Activated effector memory CD4-positive, alpha-beta T cell treated with Interleukin-2 at 50 U/mL for 16 hours (primary cell): ENCODE data around the gene SPEF2.
"Not testable (repeated sequence)": the region's sequence is repeated elsewhere in the genome, so short reads cannot be mapped to it uniquely, and the experiment has no call there.

Experiments
- DNase-seq: peaks from one replicate; pipeline ENCODE4 v3.0.0-alpha.2; 2020

SPEF2 gene

DNA sequence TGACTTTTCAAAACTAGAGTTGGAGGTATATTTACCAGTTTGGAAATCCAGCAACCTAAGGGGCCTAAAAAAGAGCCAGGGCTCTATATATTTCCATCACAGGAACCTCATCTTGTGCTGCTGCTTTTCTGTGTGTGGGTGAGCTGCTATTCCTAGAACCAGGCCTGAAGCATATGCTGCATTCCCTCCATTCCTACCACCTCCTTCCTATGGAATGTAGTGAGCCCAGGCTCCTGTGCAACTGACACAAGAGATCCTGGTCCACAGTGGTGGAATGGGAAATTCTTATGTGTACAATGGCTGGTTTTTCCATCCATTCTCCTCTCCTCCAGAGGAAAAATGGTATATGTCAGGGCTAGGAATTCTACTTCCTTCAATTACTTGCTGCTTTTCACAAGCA lies 39.1 kb downstream of the SPEF2 start:
- DNase-seq, result no peak

GRCh38 chr5:35657877-35658276 lies 40.2 kb downstream of the SPEF2 start:
- DNase-seq, result no peak

GRCh38 chr5:35659556-35659955 lies 41.9 kb downstream of the SPEF2 start:
- DNase-seq, result no peak

- no peak for DNase-seq
Measured at GRCh38 chr5:35660451-35660850, 42.8 kb downstream of the SPEF2 start.

GRCh38 chr5:35664584-35664983 lies 46.9 kb downstream of the SPEF2 start:
- DNase-seq, result no peak

DNA sequence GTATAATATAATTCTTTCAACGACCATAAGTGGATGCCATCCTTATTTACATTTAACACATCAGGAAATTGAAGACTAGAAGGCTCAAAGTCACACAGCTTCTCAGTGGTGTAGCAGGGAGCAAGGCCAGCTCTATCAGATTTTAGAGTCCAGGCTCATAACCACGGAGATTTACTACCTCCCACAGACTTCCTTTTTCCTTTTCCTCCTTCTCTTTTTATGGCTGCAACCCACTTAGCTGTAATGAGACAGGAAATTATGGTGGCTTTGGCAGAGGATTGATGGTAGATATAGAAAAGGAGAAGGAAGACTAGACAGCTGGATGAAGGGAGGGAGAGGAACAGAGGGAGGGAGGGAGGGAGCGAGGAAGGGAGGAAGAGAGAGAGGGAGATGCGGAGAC lies 47.4 kb downstream of the SPEF2 start:
- DNase-seq, result no peak

- DNase-seq, result no peak
Measured at GRCh38 chr5:35668319-35668718, 50.7 kb downstream of the SPEF2 start.

DNA sequence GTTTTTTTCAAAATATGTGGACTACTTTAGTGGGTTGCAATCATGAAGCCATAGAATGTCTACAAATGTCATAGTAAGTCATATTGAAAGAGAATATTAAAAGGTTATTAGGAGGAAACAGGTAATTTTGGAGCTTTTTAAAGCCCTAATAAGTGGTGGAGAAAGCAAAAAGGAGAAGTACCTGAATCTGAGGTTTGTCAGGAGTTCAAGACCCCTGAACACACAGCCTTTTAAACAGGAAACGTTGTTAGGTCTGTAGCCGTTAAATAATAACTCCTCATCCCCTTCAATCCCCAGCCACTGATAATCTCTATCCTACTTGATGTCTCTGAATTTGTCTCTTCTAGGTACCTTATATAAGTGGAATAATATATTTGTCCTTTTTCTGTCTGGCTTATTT lies 51.1 kb downstream of the SPEF2 start:
- no peak for DNase-seq

- DNase-seq, result no peak
Measured at GRCh38 chr5:35671541-35672295, 54.1 kb downstream of the SPEF2 start.

GRCh38 chr5:35672296-35672655 lies 54.6 kb downstream of the SPEF2 start:
- not testable (repeated sequence) for DNase-seq

DNA sequence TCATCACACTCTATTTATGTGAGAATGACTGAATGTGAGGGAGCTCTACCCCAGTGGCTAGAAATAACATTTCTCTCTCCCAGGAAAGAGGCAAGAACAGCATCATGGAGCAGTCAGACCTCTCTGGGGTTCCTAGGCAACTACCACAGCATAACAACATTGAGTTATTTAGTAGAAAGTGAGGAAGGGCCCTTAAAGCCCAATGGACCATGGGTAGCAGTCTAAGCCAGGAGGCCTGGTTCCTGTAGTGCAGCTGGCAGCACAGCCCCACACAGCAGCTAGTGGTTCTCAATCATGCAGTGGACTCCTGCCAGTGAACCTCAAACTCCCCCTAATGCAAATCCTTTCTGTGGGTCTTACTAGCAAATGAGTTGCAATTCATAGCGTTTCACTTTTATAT lies 55.3 kb downstream of the SPEF2 start:
- no peak for DNase-seq

GRCh38 chr5:35674049-35674448 lies 56.4 kb downstream of the SPEF2 start:
- DNase-seq, result no peak

DNA sequence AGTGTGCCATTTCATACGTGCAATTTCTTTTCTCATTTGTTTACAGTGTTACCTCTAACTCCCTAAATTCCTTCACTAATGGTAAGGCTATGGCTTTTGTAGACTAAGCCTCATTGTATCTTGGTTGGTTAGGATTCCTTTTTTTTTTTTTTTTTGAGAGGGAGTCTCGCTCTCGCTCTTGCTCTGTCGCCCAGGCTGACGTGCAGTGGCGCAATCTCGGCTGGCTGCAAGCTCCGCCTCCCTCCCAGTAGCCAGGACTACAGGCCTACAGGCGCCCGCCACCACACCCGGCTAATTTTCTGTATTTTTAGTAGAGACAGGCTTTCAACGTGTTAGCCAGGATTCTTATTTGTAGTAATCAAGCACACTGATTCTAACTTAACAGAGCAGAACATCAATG lies 57.7 kb downstream of the SPEF2 start:
- no peak for DNase-seq

GRCh38 chr5:35677878-35678277 lies 60.2 kb downstream of the SPEF2 start:
- no peak for DNase-seq

- no peak for DNase-seq
Measured at GRCh38 chr5:35678661-35679060, 61.0 kb downstream of the SPEF2 start.

- DNase-seq, result no peak
Measured at GRCh38 chr5:35679357-35679756, 61.7 kb downstream of the SPEF2 start.

- no peak for DNase-seq
Measured at GRCh38 chr5:35681911-35682310, 64.2 kb downstream of the SPEF2 start.

- no peak for DNase-seq
Measured at GRCh38 chr5:35683466-35683865, 65.8 kb downstream of the SPEF2 start.

GRCh38 chr5:35685161-35685560 lies 67.5 kb downstream of the SPEF2 start:
- no peak for DNase-seq

DNA sequence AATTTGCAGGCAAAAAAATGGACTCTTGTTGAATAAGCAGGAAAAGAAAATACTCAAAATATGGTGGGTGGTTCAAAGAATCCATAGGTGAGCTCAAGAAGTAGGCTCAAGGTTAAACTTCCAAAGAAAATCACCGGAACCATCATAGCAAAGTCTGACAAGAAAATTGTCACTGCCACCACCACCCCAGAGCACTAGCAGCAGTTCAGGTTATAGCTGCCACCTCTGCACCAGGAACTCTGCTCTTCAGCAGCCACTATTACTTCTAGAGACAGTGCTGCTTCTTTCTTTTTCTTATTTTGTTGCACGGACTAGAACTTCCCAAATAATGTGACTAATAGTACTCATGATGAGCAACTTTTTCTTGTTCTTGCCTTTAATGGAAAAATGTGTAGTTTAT lies 70.3 kb downstream of the SPEF2 start:
- no peak for DNase-seq

DNA sequence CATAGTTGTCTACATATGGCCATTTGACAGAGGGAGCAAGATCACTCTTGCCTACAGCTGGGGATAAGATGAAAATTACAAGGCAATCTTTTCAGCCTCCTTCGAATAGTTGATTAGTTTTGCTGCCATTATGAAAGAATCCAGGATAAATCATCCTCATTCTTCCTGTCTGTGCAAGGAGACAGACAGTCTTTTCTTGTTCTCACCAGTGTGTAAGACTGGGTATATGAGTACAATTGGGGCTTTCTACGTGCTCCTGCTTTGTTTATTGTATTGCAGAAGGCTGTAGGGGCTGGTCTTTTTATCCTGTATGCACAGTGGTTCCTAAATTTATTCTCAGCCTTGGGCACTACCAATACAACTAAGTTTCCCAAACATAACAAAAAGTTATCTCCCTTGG lies 76.8 kb downstream of the SPEF2 start:
- no peak for DNase-seq

- DNase-seq, result no peak
Measured at GRCh38 chr5:35698047-35698808, 80.6 kb downstream of the SPEF2 start.

DNA sequence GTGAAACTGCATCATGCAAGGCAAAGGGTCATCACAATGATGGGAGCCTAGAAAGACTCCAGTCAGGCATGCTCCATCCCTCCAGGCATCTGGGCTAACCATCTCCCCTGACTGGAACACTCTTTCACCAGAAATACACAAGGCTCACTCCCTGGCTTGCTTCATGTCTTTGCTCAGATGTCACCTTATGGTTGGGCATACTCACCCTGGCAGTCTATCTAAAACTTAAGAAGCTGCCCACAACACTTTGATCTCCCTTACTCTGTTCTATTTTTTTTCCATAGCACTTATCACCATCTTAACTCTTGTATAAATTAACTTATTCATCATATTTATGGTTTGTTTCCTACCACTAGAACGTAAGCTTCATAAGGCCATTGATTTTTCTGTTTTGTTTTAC lies 90.0 kb downstream of the SPEF2 start:
- no peak for DNase-seq

DNA sequence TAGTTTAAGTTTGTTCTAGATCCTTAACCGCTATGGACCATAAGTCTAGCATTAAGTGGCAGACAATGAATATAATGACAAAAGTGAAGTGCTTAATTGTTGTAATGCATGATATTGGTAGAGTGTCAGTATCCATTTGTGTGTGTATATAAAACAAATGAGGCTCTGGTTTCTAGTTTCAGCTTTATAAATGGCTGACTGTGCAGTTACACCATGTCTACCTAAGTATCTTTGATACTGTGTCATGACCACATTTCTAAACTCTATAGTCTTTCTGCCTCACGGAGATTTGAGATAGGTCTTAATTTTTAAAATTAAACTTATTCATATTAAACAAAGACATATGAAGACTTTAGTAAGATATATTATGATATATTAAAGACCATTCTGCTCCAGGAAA lies 92.0 kb downstream of the SPEF2 start:
- no peak for DNase-seq

DNA sequence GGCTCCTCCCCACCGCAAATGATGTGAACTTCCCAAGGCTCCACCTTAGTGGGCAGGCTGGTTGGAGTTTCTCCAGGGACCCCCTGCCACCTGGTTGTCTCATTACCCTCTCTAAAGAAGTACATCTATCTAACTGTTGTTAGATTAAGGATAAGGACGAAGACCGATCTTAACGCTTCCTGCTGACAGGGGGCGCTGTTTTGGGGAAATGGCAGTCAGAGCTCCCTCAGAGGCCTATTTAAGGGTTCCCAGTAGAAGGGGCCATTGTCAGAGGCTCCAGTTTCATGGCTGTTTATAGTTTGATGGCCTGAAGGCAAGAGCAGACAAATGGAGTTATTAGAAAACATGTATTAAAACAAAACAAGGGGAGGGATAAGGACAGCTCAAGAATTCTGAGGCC lies 100.1 kb downstream of the SPEF2 start:
- DNase-seq, result no peak
